ENCODE measurements around the gene BCKDHA.

- TF ChIP-seq CTCF (optimal IDR thresholded peaks at IDR 0.05 in 1 of 3, IDR thresholded peaks at IDR 0.05 in 1 of 3, conservative IDR thresholded peaks at IDR 0.05 in 1 of 3; ENCODE audit: extremely low read depth in 1 of 3, insufficient read depth in 2 of 3, low read length in 3 of 3) (no peak), EZH2 (IDR thresholded peaks at IDR 0.05; ENCODE audit: low read length) (no peak)
Measured at GRCh38 chr19:41363753-41364523, 33.7 kb upstream of the BCKDHA start, which contains the start of gene B9D2.

Data from keratinocyte (primary cell).